DLD1 (cell line): ENCODE data around the gene KAT8.
"Not testable (repeated sequence)": the region's sequence is repeated elsewhere in the genome, so short reads cannot be mapped to it uniquely, and the experiment has no call there.

Source experiments
- in situ Hi-C: cut with HindIII; loops from 2 replicates; pipeline ENCODE4 v1.10.0; 2017; ENCODE audit warnings: low sequenced_read_pairs

KAT8 gene

DNA sequence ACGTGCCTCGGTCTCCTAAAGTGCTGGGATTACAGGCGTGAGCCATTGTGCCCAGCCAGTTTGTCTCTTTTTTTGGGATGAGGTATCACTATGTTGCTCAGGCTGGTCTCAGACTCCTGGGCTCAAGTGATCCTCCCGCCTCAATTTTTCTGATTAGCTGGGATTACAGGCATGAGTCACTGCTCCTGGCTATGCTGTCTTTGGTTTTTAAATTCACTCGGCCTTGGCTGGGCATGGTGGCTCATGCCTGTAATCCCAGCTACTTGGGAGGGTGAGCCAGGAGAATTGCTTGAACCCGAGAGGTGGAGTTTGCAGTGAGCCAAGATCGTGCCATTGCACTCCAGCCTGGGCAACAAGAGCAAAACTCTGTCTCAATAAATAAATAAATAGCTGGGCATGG is 27.0 kb downstream of the KAT8 start:
- in situ Hi-C loops, result not testable (repeated sequence)

DNA sequence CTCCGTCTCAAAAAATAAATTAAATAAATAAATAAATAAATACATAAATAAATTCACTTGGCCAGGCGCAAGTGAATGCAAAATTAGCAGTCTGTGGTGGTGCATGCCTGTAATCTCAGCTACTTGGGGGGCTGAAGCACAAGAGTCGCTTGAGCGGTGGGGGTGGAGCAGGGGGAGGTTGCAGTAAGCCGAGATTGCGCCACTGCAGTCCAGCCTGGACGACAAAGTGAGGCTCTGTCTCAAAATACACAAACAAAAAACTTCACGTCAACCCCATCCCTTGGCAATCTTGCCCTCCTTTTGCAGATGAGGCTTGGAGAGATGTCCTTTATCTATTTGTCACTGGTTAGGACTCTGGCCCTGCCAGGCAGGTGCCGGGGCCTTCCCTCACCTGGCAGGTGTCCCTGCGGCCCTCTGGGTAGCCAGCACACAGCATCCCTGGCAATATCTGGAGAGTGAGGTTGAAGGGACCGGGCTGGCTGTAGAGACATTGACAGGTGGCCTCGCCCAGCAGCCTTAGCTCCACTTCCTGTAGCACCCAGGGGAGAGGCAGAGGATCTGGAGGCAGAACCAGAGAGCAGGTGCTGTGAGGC is 28.0 kb downstream of the KAT8 start:
- in situ Hi-C loops, result no loop called here

DNA sequence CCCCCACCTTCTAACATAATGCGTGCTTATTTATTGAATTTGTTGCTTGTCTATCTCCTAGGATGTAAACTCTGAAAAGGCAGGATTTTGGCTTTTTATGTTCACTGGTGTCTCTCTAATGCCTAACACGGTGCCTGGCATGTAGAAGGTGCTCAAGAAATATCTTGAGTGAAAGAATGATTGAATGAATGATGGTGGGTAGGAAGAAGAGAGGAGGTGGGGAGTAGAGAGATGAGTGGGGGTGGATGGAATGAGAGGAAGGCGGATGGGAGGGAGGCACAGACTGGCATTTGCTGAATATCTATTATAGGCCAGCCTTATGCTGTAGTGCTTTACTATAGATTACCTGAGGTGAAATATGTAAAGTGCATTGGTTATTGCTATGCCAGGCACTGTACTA is 30.1 kb downstream of the KAT8 start:
- in situ Hi-C loops, result no loop called here

DNA sequence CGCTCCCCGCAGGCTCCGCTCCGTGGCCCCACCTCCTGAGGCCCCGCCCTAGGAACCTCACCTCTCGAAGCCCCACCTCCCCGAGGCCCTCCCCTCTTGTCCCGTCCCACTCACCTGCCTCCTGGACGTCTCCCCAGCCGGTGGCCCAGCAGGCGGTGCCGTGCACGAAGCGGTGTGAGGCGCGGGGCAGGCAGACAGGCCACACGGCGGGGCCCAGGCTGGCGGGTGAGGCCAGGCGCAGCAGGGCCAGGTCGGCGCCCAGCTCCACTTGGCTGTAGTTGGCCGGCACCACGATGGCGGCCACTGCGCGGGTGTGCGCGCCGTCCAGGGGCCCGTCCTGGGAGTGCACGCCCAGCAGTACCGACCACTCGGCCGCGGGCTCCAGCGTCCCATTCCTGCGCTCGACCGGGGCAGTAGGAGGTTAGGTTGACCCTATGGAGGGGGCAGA is 30.8 kb downstream of the KAT8 start:
- in situ Hi-C loops, result no loop called here

DNA sequence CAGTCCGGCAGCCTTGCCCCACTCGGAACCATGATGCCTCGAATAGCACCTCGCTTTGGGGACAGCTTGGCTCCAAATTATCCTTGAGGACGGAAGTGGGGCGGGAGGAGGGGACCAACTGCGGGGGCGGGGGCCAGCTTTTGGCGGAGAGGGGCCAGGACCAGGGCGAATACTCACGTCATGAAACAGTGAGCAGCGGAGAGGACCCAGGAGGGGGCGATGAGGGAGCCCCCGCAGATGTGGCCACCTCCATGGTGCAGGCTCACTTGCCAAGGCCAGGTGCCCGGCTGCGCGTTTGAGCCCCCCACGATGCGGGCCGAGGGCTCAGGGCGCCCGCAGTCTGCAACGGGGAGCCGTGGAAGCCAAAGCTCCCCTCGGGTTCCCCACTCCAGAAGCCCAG is 31.4 kb downstream of the KAT8 start:
- in situ Hi-C loops, result no loop called here

DNA sequence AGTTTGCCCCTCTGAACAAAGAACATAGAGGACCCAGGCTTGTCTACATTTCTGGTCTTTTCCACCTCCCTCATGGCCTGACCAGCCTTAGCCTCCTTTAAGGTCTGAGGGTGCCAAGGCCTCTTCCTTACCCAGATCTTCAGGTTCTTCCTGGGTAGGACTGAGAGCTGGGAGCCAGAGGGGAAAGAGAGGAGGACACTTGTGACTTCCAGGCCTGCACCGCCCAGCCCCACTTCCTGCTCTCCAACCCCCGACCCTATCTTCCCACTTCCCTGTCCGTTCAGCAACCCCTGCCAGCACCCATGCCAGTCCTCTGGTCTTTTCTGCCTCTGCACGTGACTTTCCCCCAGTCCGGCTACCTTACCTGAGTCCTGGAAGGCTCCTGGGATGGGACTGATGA is 31.9 kb downstream of the KAT8 start:
- in situ Hi-C loops, result no loop called here

DNA sequence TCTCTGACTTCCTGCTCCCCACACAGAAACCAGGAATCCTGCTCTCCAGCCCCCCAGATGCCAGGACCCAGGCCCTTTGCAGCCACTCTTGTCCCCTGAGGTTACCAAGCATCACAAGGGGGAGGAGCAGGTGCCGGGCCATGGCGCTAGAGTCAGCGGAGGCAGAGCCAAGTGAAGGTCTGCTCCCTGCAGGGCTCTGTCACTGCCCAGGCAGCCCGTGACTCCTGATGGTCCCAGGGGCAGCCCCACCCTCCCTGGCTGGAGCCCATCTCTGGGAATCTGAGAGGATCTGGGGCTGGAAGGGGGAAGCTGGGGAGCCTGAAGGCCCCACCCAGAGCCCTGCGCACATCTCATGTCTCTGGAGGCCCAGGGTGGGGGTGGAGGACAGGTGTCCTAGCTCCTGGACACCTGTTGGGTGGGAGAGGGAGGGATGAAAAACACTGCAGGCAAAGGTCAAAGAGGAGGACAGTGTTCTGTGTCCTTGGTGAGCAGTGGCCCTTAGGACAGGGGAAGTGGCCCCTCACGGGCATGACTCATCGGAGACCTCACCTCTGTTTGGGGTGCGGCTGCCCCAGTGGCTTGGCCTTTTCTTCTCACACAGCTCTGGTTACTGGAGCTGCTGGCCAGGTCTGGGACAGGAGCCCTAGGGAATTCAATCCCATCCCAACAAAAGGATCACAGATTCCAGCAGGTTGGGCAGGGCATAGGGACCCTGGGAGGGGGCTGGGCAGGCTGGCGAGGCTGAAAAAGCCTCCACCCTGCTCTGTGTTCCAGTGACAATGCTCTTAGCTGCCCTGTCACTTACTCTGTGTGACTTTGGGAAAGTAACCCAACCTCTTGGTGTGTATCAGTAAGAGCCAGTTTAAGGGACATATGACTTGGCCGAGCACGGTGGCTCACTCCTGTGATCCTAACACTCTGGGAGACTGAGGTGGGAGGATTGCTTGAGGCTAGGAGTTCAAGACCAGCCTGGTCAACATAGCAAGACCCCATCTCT is 32.7 kb downstream of the KAT8 start, which contains the start of gene PRSS36:
Gene PRSS36, minus strand, starts transcription at position 173 of the 997 bp plus-strand sequence. Its CDS starts 31 bp downstream, at position 142.
- in situ Hi-C loops, result no loop called here

DNA sequence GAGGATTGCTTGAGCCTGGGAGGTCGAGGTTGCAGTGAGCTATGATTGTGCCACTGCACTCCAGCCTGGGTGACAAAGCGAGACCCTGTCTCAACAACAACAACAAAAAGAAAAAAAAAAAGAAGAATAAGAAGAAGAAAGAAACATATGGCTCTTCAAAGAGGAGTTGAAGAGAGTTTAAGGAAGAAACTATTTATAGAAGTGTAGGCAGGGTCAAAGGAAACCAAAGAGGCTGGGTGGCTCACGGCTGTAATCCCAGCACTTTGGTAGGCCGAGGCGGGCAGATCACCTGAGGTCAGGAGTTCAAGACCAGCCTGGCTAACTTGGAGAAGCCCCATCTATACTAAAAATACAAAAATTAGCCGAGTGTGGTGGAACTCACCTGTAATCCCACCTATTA is 33.5 kb downstream of the KAT8 start:
- in situ Hi-C loops, result not testable (repeated sequence)

DNA sequence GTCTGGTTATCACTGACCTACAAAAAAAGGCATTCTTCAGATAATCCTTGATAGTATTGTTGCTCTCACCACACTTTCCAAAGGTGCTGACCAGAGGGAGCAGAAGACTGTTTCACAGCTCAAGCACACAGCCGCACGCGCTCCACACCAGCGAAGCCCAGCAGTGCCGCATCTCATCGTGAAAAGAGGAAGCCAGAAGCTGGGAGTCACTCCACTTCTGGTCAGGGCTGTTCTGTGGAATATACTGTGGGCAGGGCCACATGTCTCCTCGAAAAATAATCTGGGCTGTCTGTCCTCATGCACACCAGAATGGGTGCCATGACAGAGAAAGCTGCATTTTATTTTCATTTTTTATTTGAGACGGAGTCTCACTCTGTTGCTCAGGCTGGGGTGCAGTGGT is 39.7 kb downstream of the KAT8 start:
- in situ Hi-C loops, result no loop called here

DNA sequence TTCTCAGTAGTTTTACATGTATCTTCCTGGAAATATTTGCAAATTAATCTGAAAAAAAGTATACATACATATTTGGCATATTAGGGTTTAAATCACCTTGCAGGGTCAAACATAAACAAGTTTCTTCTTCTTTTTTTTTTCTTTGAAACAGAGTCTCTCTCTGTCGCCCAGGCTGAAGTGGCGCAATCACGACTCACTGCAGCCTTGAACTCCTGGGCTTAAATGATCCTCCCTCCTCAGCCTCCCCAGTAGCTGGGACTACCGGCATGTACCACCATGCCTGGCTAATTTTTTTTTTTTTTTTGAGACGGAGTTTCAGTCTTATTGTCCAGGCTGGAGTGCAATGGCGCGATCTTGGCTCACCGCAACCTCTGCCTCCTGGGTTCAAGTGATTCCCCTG is 49.9 kb downstream of the KAT8 start:
- in situ Hi-C loops, result no loop called here

DNA sequence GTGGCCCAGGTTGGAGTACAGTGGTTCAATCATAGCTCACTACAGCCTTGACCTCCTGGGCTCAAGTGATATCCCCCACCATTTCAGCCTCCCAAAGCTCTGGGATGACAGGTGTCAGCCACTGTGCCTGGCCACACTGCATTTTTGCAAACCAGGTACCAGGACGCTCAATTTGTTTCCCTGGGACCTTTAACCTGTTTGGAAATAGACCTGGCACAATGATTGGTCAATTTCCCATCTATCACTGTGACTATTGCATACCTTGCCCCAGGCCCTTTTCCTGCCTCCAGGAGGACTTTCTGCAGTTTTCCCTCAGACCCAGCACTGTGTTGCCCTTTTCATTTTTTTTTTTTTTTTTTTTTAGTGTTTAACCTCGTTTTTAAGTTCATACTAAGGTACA is 51.4 kb downstream of the KAT8 start:
- in situ Hi-C loops, result no loop called here

DNA sequence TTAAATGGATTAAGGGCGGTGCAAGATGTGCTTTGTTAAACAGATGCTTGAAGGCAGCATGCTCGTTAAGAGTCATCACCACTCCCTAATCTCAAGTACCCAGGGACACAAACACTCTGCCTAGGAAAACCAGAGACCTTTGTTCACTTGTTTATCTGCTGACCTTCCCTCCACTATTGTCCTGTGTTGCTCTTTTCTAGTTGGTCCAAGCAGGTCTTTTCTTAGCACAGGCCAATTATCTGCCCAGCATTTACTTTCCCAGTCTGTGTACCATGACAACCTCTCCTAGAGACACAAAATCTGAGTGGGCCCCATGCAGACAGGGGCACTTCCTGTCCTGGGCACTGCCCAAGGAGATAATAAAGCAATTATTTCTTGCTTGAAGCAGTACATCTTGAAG is 52.6 kb downstream of the KAT8 start:
- in situ Hi-C loops, result not testable (repeated sequence)

DNA sequence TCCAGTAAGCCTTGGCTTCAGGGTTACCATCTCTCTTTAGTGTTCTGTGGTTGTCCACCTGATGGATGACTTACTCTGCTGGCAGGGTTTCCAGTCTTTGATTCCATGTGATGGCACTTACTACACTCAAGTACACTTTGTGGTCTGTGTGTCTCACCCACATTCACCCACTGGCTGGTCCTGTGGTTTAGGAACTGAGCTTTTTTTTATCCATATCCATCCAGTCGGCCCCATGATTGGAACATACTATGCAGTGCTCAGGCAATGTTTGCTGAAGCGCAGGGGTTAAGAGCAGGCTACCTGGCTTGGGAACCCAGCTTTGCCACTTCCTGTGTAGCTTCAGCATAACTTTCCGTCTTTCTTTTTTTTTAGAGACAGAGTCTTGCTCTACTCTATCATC is 59.7 kb downstream of the KAT8 start:
- in situ Hi-C loops, result no loop called here

DNA sequence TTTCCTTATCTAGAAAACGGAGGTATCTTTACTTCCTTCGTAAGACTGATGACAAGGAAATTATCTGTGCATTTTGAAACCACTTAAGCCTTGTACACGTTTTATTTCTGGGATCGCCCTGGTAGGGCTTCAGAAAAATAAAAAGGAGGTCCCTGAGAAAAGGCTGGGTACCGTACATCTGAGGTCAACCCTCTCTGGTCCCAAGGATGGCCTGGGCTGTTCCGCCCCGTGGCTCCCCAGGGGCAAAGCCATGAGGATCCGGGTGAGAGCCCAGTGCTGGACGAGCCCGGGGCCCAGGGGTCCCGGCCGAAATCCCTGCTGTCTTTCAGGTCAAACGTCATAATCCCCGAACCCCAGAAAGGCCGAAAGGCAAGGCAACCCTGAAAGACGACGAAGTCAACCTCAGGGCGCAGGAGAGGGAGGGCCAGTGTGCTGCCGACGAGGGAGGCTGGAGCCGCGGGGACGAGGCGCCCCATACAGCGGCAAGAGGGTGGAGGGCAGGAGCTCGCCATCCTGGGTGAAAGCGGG is 61.8 kb downstream of the KAT8 start:
- in situ Hi-C loops, result no loop called here

DNA sequence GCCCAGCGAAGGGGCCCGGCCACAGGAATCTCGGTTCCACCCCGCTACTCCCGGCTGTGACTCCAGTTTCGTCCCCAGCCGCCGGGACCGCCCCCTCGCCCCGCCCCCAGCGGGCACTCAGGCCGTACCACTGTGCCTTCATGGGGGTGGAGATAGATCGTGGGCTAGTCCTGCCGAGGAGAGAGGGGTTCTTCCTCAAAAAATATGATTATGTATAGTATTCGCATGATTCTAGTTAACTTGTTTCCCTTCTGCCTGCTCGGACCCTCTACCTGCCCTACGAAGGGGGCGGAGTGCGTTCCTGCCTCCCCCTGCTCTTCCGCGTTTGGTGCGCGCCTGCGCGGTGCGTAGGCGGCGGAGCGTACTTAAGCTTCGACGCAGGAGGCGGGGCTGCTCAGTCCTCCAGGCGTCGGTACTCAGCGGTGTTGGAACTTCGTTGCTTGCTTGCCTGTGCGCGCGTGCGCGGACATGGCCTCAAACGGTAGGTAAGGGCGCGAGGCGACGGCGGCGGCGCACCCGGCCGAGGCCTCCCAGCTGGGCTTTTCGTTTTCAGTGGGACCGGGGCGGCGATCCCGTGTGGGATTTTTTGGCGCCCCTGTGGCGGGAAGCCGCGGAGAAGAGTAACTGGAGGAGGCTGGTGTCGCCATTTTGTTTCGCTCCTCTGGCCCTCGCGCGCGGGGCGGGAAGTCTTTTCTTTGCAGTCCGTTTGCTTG is 62.4 kb downstream of the KAT8 start, which contains the start of gene FUS:
Gene FUS, plus strand, starts transcription at position 393 of the 713 bp plus-strand sequence. Its CDS starts 76 bp downstream, at position 469.
- in situ Hi-C loops, result no loop called here
